ENCODE data around the gene OR2S2.

GRCh38 chr9:35974800-35975199 lies 16.8 kb upstream of the OR2S2 start:
- TF ChIP-seq, protein P1, sequence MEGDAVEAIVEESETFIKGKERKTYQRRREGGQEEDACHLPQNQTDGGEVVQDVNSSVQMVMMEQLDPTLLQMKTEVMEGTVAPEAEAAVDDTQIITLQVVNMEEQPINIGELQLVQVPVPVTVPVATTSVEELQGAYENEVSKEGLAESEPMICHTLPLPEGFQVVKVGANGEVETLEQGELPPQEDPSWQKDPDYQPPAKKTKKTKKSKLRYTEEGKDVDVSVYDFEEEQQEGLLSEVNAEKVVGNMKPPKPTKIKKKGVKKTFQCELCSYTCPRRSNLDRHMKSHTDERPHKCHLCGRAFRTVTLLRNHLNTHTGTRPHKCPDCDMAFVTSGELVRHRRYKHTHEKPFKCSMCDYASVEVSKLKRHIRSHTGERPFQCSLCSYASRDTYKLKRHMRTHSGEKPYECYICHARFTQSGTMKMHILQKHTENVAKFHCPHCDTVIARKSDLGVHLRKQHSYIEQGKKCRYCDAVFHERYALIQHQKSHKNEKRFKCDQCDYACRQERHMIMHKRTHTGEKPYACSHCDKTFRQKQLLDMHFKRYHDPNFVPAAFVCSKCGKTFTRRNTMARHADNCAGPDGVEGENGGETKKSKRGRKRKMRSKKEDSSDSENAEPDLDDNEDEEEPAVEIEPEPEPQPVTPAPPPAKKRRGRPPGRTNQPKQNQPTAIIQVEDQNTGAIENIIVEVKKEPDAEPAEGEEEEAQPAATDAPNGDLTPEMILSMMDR (IDR thresholded peaks at IDR 0.05): no peak
- TF ChIP-seq POLR2A (IDR thresholded peaks at IDR 0.05): no peak
